ENCODE data around the gene RAB30.
"Not testable (repeated sequence)": the region's sequence is repeated elsewhere in the genome, so short reads cannot be mapped to it uniquely, and the experiment has no call there.

GRCh38 chr11:82955736-82956453 lies 115.8 kb downstream of the RAB30 start:
- TF ChIP-seq EZH2 (IDR thresholded peaks at IDR 0.05; ENCODE audit: borderline replicate concordance, low read length); CTCF (conservative IDR thresholded peaks at IDR 0.05 in 1 of 2, IDR thresholded peaks at IDR 0.05 in 1 of 2; ENCODE audit: extremely low read depth in 1 of 2, insufficient read depth in 1 of 2, low read depth in 1 of 2, low read length in 2 of 2): not testable (repeated sequence)

Measured in mammary epithelial cell (primary cell).